Body of pancreas (tissue), 4 donors: Measurements from ENCODE around the gene TTC21B. TPM values are rescaled to one million over a fixed set of nuclear protein-coding genes. Genes with fewer than 3 reads are reported as not detected.
A peak's percentile ranks its signal among the peaks of the same experiment; 100 is the strongest.

Source experiments
- ATAC-seq: fragments of 150-250 bp; one replicate; pipeline ENCODE4 v1.9.1; 2016
- DNase-seq, 4 donors: peaks; one replicate each; pipeline ENCODE4 v3.0.0-alpha.2; 2019
- H3K27ac ChIP-seq, 4 donors: fragments of 200-600 bp; sonication (generic); 1 replicate in 3 of 4; 2 replicates in 1 of 4; pipeline versions ENCODE4 v1.5.1 to v1.6.1; 2016 to 2019; ENCODE audit warnings: mild to moderate bottlenecking in 1 of 4, mixed read lengths in 1 of 4, moderate library complexity in 1 of 4
- H3K27me3 ChIP-seq, 2 donors: fragments of 200-600 bp; sonication (generic); one replicate each; pipeline ENCODE4 v1.6.0; 2016; ENCODE audit warnings: mild to moderate bottlenecking in 1 of 2
- H3K36me3 ChIP-seq, 2 donors: fragments of 200-600 bp; sonication (generic); replicated peaks in 1 of 2; 2 replicates each; pipeline ENCODE4 v1.5.1; 2016; ENCODE audit warnings: low read depth in 2 of 2; ENCODE audit not compliant: insufficient read depth in 1 of 2
- H3K4me1 ChIP-seq: fragments of 200-600 bp; sonication (generic); one replicate; pipeline ENCODE4 v1.6.0; 2016
- H3K4me3 ChIP-seq, 2 donors: fragments of 200-600 bp; sonication (generic); 1 replicate in 1 of 2; 2 replicates in 1 of 2; pipeline ENCODE4 v1.5.1; 2016 to 2019
- H3K9me3 ChIP-seq, 3 donors: fragments of 200-600 bp; sonication (generic); 1 replicate in 2 of 3; 2 replicates in 1 of 3; pipeline ENCODE4 v1.5.1; 2016
- POLR2A ChIP-seq, 3 donors: fragments of 450-650 bp; IDR thresholded peaks; one replicate each; pipeline ENCODE4 v1.6.1; 2016; ENCODE audit warnings: antibody characterized with exemption in 3 of 3, mild to moderate bottlenecking in 2 of 3
- WGBS, 2 donors: methylation state at CpG; one replicate each; pipeline ENCODE4 v1.1.5; 2017; 5-methylcytosine and 5-hydroxymethylcytosine counted together
- intact Hi-C: fragments of 100-400 bp; cut with DNase I; formaldehyde crosslinking; loops from one replicate; pipeline ENCODE4 v1.15.1; 2023
- total RNA-seq, 2 donors: library from RNA; depleted of rRNA; stranded (reverse); fragments of >200 nt; gene quantifications; one replicate each; pipeline ENCODE4 v1.1.0, GENCODE V29; 2016
- TF ChIP-seq, protein P1 (sequence below), 7 experiments: fragments of 450-650 bp in 4 of 7; fragments of 200-600 bp in 3 of 7; sonication (generic) in 3 of 7; IDR thresholded peaks; one replicate each; pipeline ENCODE4 v1.5.1; 2016 to 2019; ENCODE audit warnings: antibody characterized with exemption in 7 of 7

The TTC21B gene
- total RNA-seq, 2 donors from 2014 or later = 27.4 to 29.3 TPM

- H3K27ac ChIP-seq = no peak overlapping the region
- intact Hi-C loops = no loop called here
- WGBS, 2 donors = 93 to 96% methylated on average over 4 of the region's 4 CpGs
Observed at GRCh38 chr2:165961818-165962217, 8.2 kb upstream of the TTC21B start.

DNA sequence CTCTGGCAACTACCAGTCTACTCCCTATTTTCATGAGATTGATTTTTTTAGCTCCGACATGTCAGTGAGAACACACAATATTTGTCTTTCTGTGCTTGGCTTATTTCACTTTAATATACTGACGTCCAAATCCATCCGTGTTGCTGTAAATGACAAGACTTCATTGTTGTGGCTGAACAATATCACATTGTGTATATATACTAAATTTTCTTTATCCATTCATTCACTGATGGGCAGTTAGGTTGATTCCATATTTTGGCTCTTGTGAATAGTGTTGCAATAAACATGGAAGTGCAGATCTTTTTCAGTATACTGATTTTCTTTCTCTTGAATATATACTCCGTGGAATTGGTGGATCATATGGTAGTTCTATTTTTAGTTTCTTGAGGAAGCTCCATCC is 5.8 kb upstream of the TTC21B start:
- Histone ChIP-seq H3K9me3 (no peaks in the 10 kb centered on the region), H3K27ac (no peak overlapping the region), H3K27me3 (no peaks in the 10 kb centered on the region), H3K4me1 (peaks cover 8% of the 10 kb centered on the region), H3K4me3 (no peak overlapping the region), H3K36me3 (no peaks in the 10 kb centered on the region)
- 29 to 37% methylated on average over 4 of the region's 4 CpGs for WGBS, 2 donors
- intact Hi-C loops = loop anchor here (10.0 kb wide), 1 partner anchor 165 kb away; the partner anchor contains the start of gene SCN1A
- ATAC-seq (no peak), DNase-seq (no peak)
- TF ChIP-seq POLR2A (IDR thresholded peaks at IDR 0.05) = no peak
- TF ChIP-seq, protein P1, sequence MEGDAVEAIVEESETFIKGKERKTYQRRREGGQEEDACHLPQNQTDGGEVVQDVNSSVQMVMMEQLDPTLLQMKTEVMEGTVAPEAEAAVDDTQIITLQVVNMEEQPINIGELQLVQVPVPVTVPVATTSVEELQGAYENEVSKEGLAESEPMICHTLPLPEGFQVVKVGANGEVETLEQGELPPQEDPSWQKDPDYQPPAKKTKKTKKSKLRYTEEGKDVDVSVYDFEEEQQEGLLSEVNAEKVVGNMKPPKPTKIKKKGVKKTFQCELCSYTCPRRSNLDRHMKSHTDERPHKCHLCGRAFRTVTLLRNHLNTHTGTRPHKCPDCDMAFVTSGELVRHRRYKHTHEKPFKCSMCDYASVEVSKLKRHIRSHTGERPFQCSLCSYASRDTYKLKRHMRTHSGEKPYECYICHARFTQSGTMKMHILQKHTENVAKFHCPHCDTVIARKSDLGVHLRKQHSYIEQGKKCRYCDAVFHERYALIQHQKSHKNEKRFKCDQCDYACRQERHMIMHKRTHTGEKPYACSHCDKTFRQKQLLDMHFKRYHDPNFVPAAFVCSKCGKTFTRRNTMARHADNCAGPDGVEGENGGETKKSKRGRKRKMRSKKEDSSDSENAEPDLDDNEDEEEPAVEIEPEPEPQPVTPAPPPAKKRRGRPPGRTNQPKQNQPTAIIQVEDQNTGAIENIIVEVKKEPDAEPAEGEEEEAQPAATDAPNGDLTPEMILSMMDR (IDR thresholded peaks at IDR 0.05) = no peak

More at GRCh38 chr2:165961818-165962217, 8.2 kb upstream of the TTC21B start:
- ATAC-seq (no peak), DNase-seq (no peak)
- Histone ChIP-seq H3K4me1 (no peaks in the 10 kb centered on the region), H3K27me3 (no peaks in the 10 kb centered on the region), H3K4me3 (no peak overlapping the region), H3K9me3 (no peaks in the 10 kb centered on the region), H3K36me3 (no peaks in the 10 kb centered on the region)
- TF ChIP-seq POLR2A (IDR thresholded peaks at IDR 0.05) = no peak
- TF ChIP-seq, protein P1 (IDR thresholded peaks at IDR 0.05) = no peak

DNA sequence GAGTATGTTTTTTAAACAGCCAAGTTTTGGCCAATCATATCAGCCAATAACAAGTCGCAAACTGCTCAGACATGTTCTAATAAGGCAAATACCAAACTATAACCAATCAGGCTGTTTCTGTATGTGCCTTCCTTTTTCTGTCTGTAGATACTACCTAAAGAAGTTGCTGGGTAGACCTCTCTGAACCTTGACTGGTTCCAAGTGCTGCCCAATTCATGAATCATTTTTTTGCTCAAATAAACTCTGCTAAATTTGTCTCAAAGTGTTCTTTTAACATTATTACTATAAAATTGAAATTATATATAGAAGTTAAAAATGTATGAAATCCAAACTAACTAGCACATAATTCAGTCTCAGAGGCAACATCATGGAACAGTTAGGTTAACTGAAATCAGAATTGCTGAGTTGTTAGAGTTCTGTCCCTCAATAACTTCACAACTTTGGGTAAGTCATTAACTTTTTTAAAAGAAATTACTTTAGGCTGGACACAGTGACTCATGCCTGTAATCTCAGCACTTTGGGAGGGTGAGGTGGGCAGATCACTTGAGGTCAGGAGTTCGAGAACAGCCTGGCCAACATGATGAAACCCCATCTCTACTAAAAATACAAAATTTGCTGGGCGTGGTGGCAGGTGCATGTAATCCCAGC is 4.9 kb upstream of the TTC21B start:
- intact Hi-C loops = loop anchor here (10.0 kb wide), 1 partner anchor 166 kb away; the partner anchor contains the start of gene SCN1A
- no peak for TF ChIP-seq POLR2A (IDR thresholded peaks at IDR 0.05)
- TF ChIP-seq, protein P1 (IDR thresholded peaks at IDR 0.05) = no peak
- DNase-seq = no peak

GRCh38 chr2:165957030-165957675 is 3.6 kb upstream of the TTC21B start:
- no peaks in the 10 kb centered on the region for H3K27me3 ChIP-seq
- intact Hi-C loops = loop anchor here (10.0 kb wide), 1 partner anchor 168 kb away; the partner anchor contains the start of gene SCN1A

More for the DNA sequence above, 4.9 kb upstream of the TTC21B start:
- no peak overlapping the region for H3K4me3 ChIP-seq
- H3K36me3 ChIP-seq = no peaks in the 10 kb centered on the region
- ATAC-seq = no peak
- 73 to 78% methylated on average over 3 of the region's 3 CpGs for WGBS, 2 donors
- H3K9me3 ChIP-seq = no peaks in the 10 kb centered on the region
- no peak overlapping the region for H3K27ac ChIP-seq
- no peaks in the 10 kb centered on the region for H3K27me3 ChIP-seq
- H3K4me1 ChIP-seq = peaks cover 11% of the 10 kb centered on the region

More at GRCh38 chr2:165957030-165957675, 3.6 kb upstream of the TTC21B start:
- 88 to 91% methylated on average over 10 to 60 of the region's 60 CpGs for WGBS, 2 donors
- TF ChIP-seq, protein P1 (IDR thresholded peaks at IDR 0.05) = no peak
- peak in 1 of 3 donors; percentile 22 for TF ChIP-seq POLR2A (IDR thresholded peaks at IDR 0.05)
- DNase-seq = peak in 1 of 4 donors; percentile 52
- no peak for ATAC-seq
- Histone ChIP-seq H3K9me3 (no peaks in the 10 kb centered on the region), H3K36me3 (no peaks in the 10 kb centered on the region), H3K27ac (no peak overlapping the region), H3K4me3 (no peak overlapping the region), H3K4me1 (peaks cover 15% of the 10 kb centered on the region)
